Stimulated activated CD4-positive, alpha-beta T cell treated with anti-CD3 and anti-CD28 coated beads, TNF-alpha, amount 100 ng/mL, for 1 hour (primary cell): Measurements from ENCODE around the gene F10.
"Not testable (repeated sequence)": the region's sequence is repeated elsewhere in the genome, so short reads cannot be mapped to it uniquely, and the experiment has no call there.

Experiments
- DNase-seq, 3 donors: peaks; one replicate each; pipeline ENCODE4 v3.0.0-alpha.2; 2020; ENCODE audit warnings: low read depth in 3 of 3, low spot score in 1 of 3

F10 gene

DNA sequence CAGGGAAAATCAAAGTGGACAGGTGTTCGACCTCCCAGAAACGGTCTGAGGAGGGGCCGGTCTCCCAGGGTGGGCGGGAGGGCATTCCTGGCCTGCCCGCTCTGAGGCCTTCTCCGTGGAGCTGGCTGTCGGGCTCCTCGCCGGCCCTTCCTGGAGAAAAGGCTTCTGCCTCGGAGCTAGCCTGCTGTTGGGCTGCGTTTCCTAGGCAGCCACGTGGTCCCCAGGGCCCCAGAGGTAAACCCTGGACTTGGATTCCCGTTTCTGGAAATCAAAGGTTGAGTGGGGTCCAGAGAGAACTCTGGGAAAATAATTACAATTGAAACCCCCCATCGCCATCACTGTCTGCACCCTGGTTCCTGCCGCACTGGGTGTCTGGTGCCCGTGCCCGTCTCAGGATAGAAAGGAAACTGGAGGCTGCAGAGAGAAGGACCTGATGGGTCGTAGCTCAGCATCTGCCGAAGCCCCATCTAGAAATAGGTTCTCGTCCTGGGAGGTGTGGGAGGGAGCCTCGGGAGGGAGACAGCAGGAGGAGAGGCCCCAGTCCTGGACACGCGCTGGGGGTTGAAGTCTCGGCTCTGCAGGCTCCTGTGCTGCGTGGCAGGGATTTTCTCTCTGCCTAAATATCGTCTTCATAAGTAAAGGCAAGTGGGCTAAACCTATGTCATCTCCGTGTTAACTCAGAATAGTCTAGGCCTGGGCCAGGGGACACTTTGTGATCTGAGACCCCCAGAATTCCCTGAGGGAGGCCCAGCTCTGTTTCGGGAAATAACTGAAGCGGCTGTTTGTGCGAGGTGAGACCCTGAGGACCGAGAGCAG is 28.2 kb downstream of the F10 start:
- DNase-seq = no peak

DNA sequence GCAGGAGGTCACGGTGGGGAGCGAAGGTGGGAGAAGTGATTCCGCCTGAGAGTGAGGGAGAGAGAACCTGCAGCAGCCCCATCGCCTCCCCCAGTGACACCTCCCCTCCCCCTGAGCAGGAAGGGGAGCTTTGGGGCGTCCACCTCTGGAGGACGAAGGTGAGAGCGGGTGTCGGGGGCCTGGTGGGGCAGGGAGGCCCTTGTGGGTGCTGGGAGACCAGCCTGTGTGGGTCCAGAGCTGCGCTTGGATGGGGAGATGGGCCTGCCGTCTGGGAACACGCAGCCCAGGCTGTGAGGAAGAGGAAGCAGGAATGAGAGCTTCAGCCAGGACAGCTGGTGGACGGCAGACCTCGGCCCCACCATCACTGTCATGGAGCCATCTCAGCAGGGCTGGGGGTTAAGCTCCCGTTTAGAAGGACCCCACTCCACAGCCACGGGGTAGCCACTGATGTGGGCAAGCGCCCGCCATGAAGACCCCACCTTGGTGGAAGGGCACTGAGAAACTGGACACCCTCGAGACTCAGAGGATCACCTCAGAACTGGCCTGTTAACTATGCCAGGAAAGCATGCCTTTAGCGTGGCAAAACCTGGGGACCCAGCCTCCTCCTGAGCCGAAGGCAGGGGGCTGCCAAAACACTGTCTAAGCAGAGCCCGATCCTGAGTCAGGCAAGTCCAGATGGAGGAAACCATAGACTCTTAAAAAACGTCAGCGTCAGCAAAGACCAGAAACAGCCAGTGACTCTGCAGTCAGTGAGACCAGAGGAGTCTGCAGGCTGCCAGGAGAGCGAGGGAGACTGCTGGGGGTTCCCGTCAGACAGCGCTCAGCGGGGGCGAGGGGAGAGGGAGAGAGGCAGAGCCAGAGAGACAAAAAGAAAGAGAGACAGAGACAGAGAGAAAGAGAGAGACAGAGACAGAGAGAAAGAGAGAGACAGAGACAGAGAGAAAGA is 29.4 kb downstream of the F10 start:
- DNase-seq = no peak

- no peak for DNase-seq
Observed at GRCh38 chr13:113152691-113152983, 30.0 kb downstream of the F10 start.

- no peak for DNase-seq
Observed at GRCh38 chr13:113152984-113153809, 30.6 kb downstream of the F10 start.

GRCh38 chr13:113153810-113154748 is 31.5 kb downstream of the F10 start:
- peak; percentile 47 to 57 (median 53) for DNase-seq

DNA sequence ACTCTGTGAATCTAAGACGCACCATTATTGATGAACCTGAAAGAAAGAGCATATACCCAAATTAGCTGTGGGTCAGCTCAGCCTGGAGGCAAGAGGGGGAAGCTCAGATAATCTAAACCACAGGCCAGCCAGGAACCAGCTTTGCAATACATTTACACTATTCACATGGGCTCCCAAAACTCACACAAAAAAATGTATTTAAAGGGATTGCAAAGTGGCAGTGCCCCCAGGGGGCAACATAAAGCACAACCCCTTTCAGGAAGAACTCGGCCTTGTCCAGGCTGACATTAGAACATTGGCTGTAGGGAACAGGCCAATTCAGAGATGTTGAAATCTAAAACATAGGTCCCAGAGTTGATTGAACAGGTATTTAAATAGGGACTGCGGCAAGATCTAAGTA is 32.6 kb downstream of the F10 start:
- DNase-seq = no peak

GRCh38 chr13:113155982-113156655 is 33.5 kb downstream of the F10 start:
- DNase-seq = no peak

DNA sequence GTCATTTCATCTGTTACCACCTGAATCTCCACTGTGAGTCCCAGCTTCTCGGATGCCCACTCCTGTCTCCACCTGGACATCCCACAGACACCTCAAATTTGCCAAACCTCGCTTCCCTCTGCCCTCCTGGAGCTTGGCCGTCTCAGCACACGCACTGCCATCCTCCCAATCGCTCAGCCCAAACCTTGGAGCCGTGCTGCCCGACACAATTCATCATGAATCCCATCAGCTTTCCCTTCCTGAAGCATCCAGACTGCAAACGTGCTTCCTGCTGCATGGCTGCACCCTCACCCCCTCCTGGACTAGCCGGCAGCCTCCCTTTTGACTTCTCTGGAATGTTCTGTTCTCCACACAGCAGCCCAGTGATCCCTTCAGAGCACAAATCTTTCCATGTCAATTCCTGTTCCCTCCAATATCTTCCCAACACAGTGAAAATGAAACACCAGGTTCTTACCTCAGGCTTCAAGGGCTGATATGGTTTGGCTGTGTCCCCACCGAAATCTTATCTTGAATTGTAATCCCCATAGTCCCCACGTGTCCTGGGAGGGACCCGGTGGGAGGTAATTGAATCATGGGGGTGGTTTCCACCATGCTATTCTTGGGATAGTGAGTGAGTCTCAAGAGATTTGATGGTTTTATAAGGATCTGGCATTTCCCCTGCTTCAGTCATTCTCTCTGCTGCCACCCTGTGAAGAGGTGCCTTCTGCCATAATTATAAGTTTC is 34.8 kb downstream of the F10 start:
- no peak for DNase-seq

DNA sequence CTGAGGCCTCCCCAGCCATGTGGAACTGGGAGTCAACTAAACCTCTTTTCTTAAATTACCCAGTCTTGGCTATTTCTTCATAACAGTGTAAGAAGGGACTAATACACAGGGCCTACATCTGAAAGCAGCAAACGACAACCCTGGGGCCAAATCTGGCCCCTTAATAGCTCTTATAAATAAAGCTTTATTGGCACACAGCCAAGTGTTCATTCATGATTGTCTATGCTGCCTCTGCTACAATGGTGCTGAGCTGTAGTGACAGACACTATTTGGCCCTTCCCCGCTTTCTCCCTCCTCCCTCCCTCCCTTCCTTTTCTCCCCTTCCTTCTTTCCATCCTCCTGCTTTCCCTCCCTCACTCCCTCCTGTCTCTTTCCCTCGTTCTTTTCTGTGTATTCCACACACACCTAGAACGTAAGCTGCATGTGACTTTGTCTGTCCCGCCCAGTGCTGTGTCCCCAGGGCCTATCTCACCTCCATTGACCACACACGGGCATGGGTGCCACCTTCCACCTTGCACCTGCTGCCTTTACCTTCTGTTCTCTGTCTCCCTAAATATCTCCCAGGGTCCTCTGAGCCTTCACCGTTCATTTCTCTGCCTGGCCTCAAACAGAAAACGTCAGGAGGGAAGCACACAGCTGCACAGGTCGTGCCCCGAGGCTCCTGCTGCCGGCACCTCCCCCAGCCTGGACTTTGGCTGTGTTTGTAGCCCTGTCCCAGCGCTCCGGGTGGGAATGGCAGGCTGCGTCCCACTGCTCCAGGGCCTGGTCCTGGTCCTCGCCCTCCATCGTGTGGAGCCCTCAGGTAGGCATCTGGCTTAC is 35.5 kb downstream of the F10 start, which contains the start of gene PROZ:
Gene PROZ (plus strand): TSS at position 720 of the 819 bp plus-strand sequence. CDS start 13 bp downstream, at position 733.
- no peak for DNase-seq

GRCh38 chr13:113158946-113159345 is 36.3 kb downstream of the F10 start:
- no peak for DNase-seq

- no peak for DNase-seq
Observed at GRCh38 chr13:113159701-113160100, 37.1 kb downstream of the F10 start.

DNA sequence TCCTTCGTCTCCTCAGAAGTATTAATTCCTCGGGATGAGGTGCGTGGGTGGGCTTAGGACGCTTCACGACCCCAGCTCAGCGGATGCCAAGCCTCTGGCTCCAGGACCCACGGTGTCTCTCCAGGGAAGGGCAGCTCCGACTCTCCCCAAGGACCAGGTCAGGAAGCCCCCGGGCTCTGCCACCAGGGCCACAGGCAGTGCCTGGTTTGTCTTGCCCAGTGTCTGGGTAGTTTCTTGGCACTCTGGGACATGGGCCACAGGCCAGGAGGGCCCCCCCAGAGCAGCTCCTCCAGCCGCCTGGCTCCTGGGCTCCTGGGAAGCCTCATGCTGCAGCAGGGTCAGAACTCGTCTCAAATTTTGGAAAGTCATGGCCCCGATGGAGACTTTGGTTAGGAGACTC is 38.4 kb downstream of the F10 start:
- DNase-seq = no peak

DNA sequence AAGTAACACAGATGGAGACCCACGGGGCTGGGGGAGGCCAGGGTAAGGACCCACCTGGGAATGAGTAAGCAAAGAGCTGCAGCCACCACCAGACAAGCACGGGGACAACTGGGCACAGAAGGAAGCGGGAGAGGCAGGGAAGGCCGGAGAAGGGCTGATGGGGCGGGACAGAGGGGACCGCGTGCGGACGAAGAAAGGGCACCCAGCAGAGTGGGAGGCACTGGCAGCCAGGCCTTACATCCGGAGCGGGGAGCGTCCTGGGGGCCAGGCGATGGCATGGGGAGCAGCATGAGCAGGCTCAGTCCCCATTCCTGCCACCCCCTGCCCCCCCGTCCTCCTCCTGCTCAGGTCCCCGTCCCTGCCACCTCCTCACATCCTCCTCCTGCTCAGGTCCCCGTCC is 38.8 kb downstream of the F10 start:
- DNase-seq = no peak

DNA sequence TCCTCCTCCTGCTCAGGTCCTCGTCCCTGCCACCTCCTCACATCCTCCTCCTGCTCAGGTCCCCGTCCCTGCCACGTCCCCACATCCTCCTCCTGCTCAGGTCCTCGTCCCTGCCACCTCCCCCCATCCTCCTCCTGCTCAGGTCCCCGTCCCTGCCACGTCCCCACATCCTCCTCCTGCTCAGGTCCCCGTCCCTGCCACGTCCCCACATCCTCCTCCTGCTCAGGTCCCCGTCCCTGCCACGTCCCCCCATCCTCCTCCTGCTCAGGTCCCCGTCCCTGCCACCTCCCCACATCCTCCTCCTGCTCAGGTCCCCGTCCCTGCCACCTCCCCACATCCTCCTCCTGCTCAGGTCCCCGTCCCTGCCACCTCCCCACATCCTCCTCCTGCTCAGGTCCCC is 39.4 kb downstream of the F10 start:
- DNase-seq = not testable (repeated sequence)

- no peak for DNase-seq
Observed at GRCh38 chr13:113162783-113163685, 40.4 kb downstream of the F10 start.

- DNase-seq = no peak
Observed at GRCh38 chr13:113164492-113164891, 41.9 kb downstream of the F10 start.

DNA sequence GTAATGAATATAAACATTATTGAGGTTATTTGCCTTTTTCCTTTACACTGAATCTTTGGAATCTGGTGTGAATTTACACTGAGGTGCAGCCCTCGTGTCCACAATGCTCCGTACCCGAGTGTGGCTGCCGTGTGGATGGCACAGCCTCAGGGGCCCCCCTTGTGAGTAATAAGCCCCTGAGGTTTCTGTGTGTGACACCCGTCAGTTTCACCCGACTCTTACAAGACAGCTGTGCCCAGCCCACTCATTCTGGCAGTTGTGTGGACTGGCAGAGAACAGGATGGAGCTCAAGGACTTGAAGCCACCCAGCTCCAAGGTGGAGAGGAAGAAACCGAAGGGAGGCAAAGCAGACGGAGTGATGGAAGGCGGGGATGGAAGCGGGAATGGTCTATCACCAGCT is 43.7 kb downstream of the F10 start:
- DNase-seq = no peak
